B cell (primary cell): ENCODE data around the gene KIF14. TPM values are rescaled to one million over a fixed set of nuclear protein-coding genes. Genes with fewer than 3 reads are reported as not detected.

Source experiments
- ATAC-seq: fragments of 200-7000 bp; cut with Tn5 transposase; one replicate; pipeline ENCODE4 v1.10.0; 2021; ENCODE audit warnings: low read depth, mild to moderate bottlenecking, moderate number of reproducible peaks, moderate library complexity
- CTCF ChIA-PET: fragments of 350-600 bp; sonication (Branson Sonifier 250); formaldehyde crosslinking; loops from one replicate; lab custom pipeline; 2021; ENCODE audit warnings: antibody characterized with exemption, inconsistent platforms; lab: Charles Lee
- POLR2A ChIA-PET: fragments of 350-600 bp; sonication (Branson Sonifier 250); formaldehyde crosslinking; loops from one replicate; lab custom pipeline; 2021; ENCODE audit warnings: antibody characterized with exemption; lab: Charles Lee
- DNase-seq: peaks from one replicate; pipeline ENCODE4 v3.0.0; 2013
- H2AFZ ChIP-seq: 2 replicates; pipeline ENCODE4 v1.6.1; 2012; ENCODE audit warnings: mild to moderate bottlenecking, low read depth, low read length; ENCODE audit not compliant: insufficient read depth, poor library complexity, severe bottlenecking
- H3K27ac ChIP-seq, 2 donors: 1 replicate in 1 of 2; 2 replicates in 1 of 2; pipeline ENCODE4 v1.5.1; 2012 to 2013; ENCODE audit warnings: low read length in 2 of 2, mild to moderate bottlenecking in 2 of 2, moderate library complexity in 1 of 2
- H3K27me3 ChIP-seq, 4 experiments: fragments of 200-600 bp in 1 of 4; sonication (generic) in 1 of 4; replicated peaks in 1 of 4; 1 replicate in 2 of 4; 2 replicates in 2 of 4; pipeline versions ENCODE4 v1.6.1 to v1.7.0; 2013 to 2016; ENCODE audit warnings: low read length in 3 of 4, mild to moderate bottlenecking in 2 of 4, mixed read lengths in 1 of 4, moderate library complexity in 1 of 4; ENCODE audit not compliant: insufficient read depth in 4 of 4, control insufficient read depth in 3 of 4; ENCODE audit errors: control extremely low read depth in 1 of 4
- H3K36me3 ChIP-seq, 2 experiments: replicated peaks in 1 of 2; 1 replicate in 1 of 2; 2 replicates in 1 of 2; pipeline versions ENCODE4 v1.6.1 to v1.7.1; 2013; ENCODE audit warnings: low read length in 1 of 2; ENCODE audit not compliant: insufficient read depth in 2 of 2, control insufficient read depth in 1 of 2; ENCODE audit errors: control extremely low read depth in 1 of 2, extremely low read depth in 1 of 2
- H3K4me1 ChIP-seq, 2 donors: fragments of 200-600 bp in 1 of 2; sonication (generic) in 1 of 2; 1 replicate in 1 of 2; 2 replicates in 1 of 2; pipeline versions ENCODE4 v1.5.1 to v1.6.1; 2013 to 2017; ENCODE audit warnings: low read length in 2 of 2; ENCODE audit not compliant: control insufficient read depth in 2 of 2, insufficient read depth in 2 of 2
- H3K4me2 ChIP-seq: replicated peaks from 2 replicates; pipeline ENCODE3; 2012; ENCODE audit warnings: mild to moderate bottlenecking, low read depth, low read length; ENCODE audit not compliant: poor library complexity, severe bottlenecking
- H3K4me3 ChIP-seq, 5 experiments: fragments of 200-600 bp in 1 of 5; sonication (generic) in 1 of 5; 1 replicate in 3 of 5; 2 replicates in 2 of 5; pipeline versions ENCODE4 v1.5.1 to v1.7.0; 2011 to 2016; ENCODE audit warnings: low read length in 4 of 5, mild to moderate bottlenecking in 4 of 5, low read depth in 2 of 5, control low read depth in 1 of 5, moderate library complexity in 1 of 5; ENCODE audit not compliant: insufficient read depth in 1 of 5; ENCODE audit errors: control extremely low read depth in 1 of 5, extremely low read depth in 1 of 5
- H3K79me2 ChIP-seq: fragments of 200-600 bp; sonication (generic); one replicate; pipeline ENCODE4 v1.6.0; 2016; ENCODE audit warnings: low read length; ENCODE audit not compliant: control insufficient read depth, insufficient read depth
- H3K9ac ChIP-seq: fragments of 200-600 bp; sonication (generic); 2 replicates; pipeline ENCODE4 v1.6.1; 2017; ENCODE audit warnings: mild to moderate bottlenecking, low read length, moderate library complexity
- H3K9me3 ChIP-seq, 3 donors: one replicate each; pipeline versions ENCODE4 v1.6.1 to v1.7.1; 2013; ENCODE audit warnings: low read length in 2 of 3; ENCODE audit not compliant: control insufficient read depth in 2 of 3, insufficient read depth in 1 of 3; ENCODE audit errors: control extremely low read depth in 1 of 3
- H4K20me1 ChIP-seq: 2 replicates; pipeline ENCODE4 v1.6.0; 2012; ENCODE audit warnings: mild to moderate bottlenecking, low read length; ENCODE audit not compliant: insufficient read depth, control insufficient read depth, poor library complexity, severe bottlenecking
- H3K27ac Mint-ChIP-seq: one replicate; pipeline ENCODE4 v1.8.0; 2021; ENCODE audit warnings: mixed read lengths
- H3K27me3 Mint-ChIP-seq: one replicate; pipeline ENCODE4 v1.8.0; 2021; ENCODE audit warnings: mixed read lengths
- H3K4me1 Mint-ChIP-seq: one replicate; pipeline ENCODE4 v1.8.0; 2021; ENCODE audit warnings: mixed read lengths
- H3K4me3 Mint-ChIP-seq: one replicate; pipeline ENCODE4 v1.8.0; 2021; ENCODE audit warnings: mixed read lengths
- H3K9me3 Mint-ChIP-seq: one replicate; pipeline ENCODE4 v1.8.0; 2022; ENCODE audit warnings: mixed read lengths; ENCODE audit not compliant: insufficient read depth
- CTCF ChIP-seq: fragments of 200-600 bp; IDR thresholded peaks from one replicate; pipeline ENCODE4 v1.8.0; 2022; ENCODE audit warnings: antibody characterized with exemption, mild to moderate bottlenecking
- EZH2 ChIP-seq: IDR thresholded peaks from 2 replicates; pipeline ENCODE4 v1.6.1; 2012; ENCODE audit warnings: borderline replicate concordance, low read depth, mild to moderate bottlenecking, moderate library complexity, low read length; ENCODE audit not compliant: insufficient read depth, poor library complexity, severe bottlenecking
- WGBS: methylation state at CpG from one replicate; pipeline ENCODE4 v1.1.5; 2013; ENCODE audit warnings: missing lambda C conversion rate; ENCODE audit not compliant: insufficient coverage; 5-methylcytosine and 5-hydroxymethylcytosine counted together
- intact Hi-C: fragments of 100-400 bp; cut with micrococcal nuclease; formaldehyde crosslinking; loops from one replicate; pipeline ENCODE4 v1.10.0; 2022
- polyA plus RNA-seq: library from polyadenylated mRNA; depleted of rRNA; stranded (reverse); fragments of >200 nt; gene quantifications from 2 replicates; pipeline ENCODE4 v1.2.3, GENCODE V29; 2012
- total RNA-seq, 2 donors: library from RNA; stranded (reverse); fragments of 120-200 nt in 1 of 2; gene quantifications; 1 replicate in 1 of 2; 2 replicates in 1 of 2; pipeline versions ENCODE4 v1.2.3 to v1.2.4, GENCODE V29; 2013 to 2022

KIF14 gene
- total and polyA plus RNA-seq, 2 donors (not counting 1 experiment from before 2014, with no cell fraction given) = 0.01 to 0.15 TPM

- ChIA-PET CTCF (no interaction called here), POLR2A (no interaction called here)
- no peak overlapping the region for H3K9ac ChIP-seq
- Mint-ChIP-seq H3K4me3 (no peak overlapping the region), H3K27me3 (no peaks in the 10 kb centered on the region), H3K9me3 (no peaks in the 10 kb centered on the region), H3K27ac (no peak overlapping the region), H3K4me1 (peaks cover 15% of the 10 kb centered on the region)
- H3K9me3 ChIP-seq = no peaks in the 10 kb centered on the region
- no peaks in the 10 kb centered on the region for H3K79me2 ChIP-seq
- intact Hi-C loops = no loop called here
- H3K4me1 ChIP-seq = peaks cover 3 to 7% of the 10 kb centered on the region in 2 donors
- TF ChIP-seq CTCF (no peak), EZH2 (no peak)
- H3K27ac ChIP-seq = no peak overlapping the region
- no peaks in the 10 kb centered on the region for H3K36me3 ChIP-seq
- no peak overlapping the region for H2AFZ ChIP-seq
- WGBS = 88% methylated on average over 2 of the region's 2 CpGs
- H3K4me3 ChIP-seq = no peak overlapping the region
- H3K4me2 ChIP-seq = no peak overlapping the region
- H4K20me1 ChIP-seq = no peaks in the 10 kb centered on the region
- H3K27me3 ChIP-seq = no peaks in the 10 kb centered on the region
- DNase-seq (no peak), ATAC-seq (no peak)
Measured at GRCh38 chr1:200524092-200524491, 96.5 kb downstream of the KIF14 start.

GRCh38 chr1:200520735-200521134 is 99.8 kb downstream of the KIF14 start:
- H3K27me3 ChIP-seq = peaks cover 0 to 1% (median 0%) of the 10 kb centered on the region in 4 experiments
- ATAC-seq (no peak), DNase-seq (no peak)
- no peak overlapping the region for H3K9ac ChIP-seq
- intact Hi-C loops = no loop called here
- H3K4me2 ChIP-seq = no peak overlapping the region
- H3K4me3 Mint-ChIP-seq = no peak overlapping the region
- no peak overlapping the region for H3K27ac Mint-ChIP-seq
- no peaks in the 10 kb centered on the region for H3K79me2 ChIP-seq
- H3K36me3 ChIP-seq = no peaks in the 10 kb centered on the region
- H2AFZ ChIP-seq = no peak overlapping the region
- TF ChIP-seq EZH2 (no peak), CTCF (no peak)
- no peaks in the 10 kb centered on the region for H3K9me3 ChIP-seq
- ChIA-PET POLR2A (no interaction called here), CTCF (interaction anchor here (0.6 kb wide), 1 partner anchor 11 kb away, joined by 4 read pairs; no protein-coding TSS in a partner anchor)
- peaks cover 9% of the 10 kb centered on the region for H3K27me3 Mint-ChIP-seq
- H3K27ac ChIP-seq = no peak overlapping the region
- no peaks in the 10 kb centered on the region for H4K20me1 ChIP-seq
- H3K9me3 Mint-ChIP-seq = no peaks in the 10 kb centered on the region
- peaks cover under 1% of the 10 kb centered on the region for H3K4me1 Mint-ChIP-seq
- H3K4me1 ChIP-seq = no peaks in the 10 kb centered on the region
- WGBS = 89% methylated on average over 3 of the region's 8 CpGs
- H3K4me3 ChIP-seq = no peak overlapping the region
